KG1 (cell line): ENCODE results near the gene POLE.

Source experiments
- DNase-seq: peaks from one replicate; lab custom pipeline; 2025; lab: John Stamatoyannopoulos, UW

The POLE gene

GRCh38 chr12:132687211-132688164, at the start of gene POLE, which contains the start of gene PXMP2:
Gene POLE (minus strand): TSS chr12:132687342. CDS start chr12:132687315, 27 bp downstream.
Gene PXMP2 (plus strand): TSS chr12:132687587. CDS start chr12:132687671, 84 bp downstream.
- peak; percentile 93 for DNase-seq

- no peak for DNase-seq
Observed at GRCh38 chr12:132736913-132737312, 49.8 kb upstream of the POLE start.

- DNase-seq, result no peak
Observed at GRCh38 chr12:132736378-132736777, 49.2 kb upstream of the POLE start.

- DNase-seq, result no peak
Observed at GRCh38 chr12:132735496-132735895, 48.4 kb upstream of the POLE start.

GRCh38 chr12:132734206-132734605, 47.1 kb upstream of the POLE start:
- no peak for DNase-seq

- no peak for DNase-seq
Observed at GRCh38 chr12:132731574-132731973, 44.4 kb upstream of the POLE start.

GRCh38 chr12:132730353-132730752, 43.2 kb upstream of the POLE start:
- DNase-seq, result no peak

- DNase-seq, result no peak
Observed at GRCh38 chr12:132729541-132730320, 42.6 kb upstream of the POLE start.

- DNase-seq, result no peak
Observed at GRCh38 chr12:132728502-132728901, 41.4 kb upstream of the POLE start.

- DNase-seq, result no peak
Observed at GRCh38 chr12:132727091-132727794, 40.1 kb upstream of the POLE start.

GRCh38 chr12:132726386-132726785, 39.2 kb upstream of the POLE start:
- DNase-seq, result no peak

GRCh38 chr12:132724506-132725241, 37.5 kb upstream of the POLE start:
- no peak for DNase-seq

GRCh38 chr12:132723764-132724140, 36.6 kb upstream of the POLE start:
- no peak for DNase-seq

GRCh38 chr12:132723015-132723763, 36.0 kb upstream of the POLE start:
- no peak for DNase-seq

GRCh38 chr12:132720606-132721345, 33.6 kb upstream of the POLE start:
- DNase-seq, result no peak

- DNase-seq, result no peak
Observed at GRCh38 chr12:132719954-132720324, 32.8 kb upstream of the POLE start.

GRCh38 chr12:132719141-132719953, 32.2 kb upstream of the POLE start:
- no peak for DNase-seq

GRCh38 chr12:132718644-132719043, 31.5 kb upstream of the POLE start:
- DNase-seq, result no peak
